SKM-1 treated with dmso at 0.1 percent for 144 hours (cell line): ENCODE results near the gene HS1BP3.

Experiments used
- DNase-seq: peaks from one replicate; lab custom pipeline; 2025; ENCODE audit not compliant: unreplicated experiment; lab: John Stamatoyannopoulos, UW

HS1BP3 gene

DNA sequence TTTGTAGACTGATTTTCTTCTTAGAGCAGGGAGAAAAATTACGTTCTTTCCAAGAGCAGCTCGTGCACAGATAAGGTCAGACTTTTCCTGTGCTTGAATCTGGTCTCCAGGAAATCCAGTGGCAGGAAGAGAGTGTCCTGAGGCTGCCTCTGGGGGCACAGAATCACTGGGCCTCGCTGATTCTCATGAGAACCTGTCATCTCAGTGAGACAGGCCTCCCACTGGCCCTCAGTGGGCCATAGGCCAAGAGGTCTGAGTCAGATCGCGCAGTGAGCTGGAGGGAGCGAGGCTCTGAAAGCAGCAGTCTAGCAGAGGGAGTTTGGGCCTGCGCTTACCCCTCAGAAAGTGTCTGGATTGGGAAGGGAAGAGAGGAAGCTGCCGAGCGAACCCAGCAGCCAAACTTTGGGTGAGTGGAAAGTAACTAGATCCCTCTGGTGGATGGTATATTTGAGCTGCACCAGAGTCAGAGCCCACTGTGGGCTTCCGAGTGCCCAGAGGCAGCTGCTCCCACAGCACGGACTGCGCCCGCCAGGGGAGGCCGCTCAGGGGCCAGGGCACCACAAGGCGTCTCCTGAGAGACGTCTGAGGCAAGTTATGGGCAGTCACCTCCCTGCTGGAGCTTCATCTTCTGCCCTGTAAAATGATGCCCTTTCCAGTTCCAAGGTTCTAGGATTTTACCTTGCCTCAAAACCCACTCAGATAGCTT is 24.2 kb upstream of the HS1BP3 start:
- no peak for DNase-seq

DNA sequence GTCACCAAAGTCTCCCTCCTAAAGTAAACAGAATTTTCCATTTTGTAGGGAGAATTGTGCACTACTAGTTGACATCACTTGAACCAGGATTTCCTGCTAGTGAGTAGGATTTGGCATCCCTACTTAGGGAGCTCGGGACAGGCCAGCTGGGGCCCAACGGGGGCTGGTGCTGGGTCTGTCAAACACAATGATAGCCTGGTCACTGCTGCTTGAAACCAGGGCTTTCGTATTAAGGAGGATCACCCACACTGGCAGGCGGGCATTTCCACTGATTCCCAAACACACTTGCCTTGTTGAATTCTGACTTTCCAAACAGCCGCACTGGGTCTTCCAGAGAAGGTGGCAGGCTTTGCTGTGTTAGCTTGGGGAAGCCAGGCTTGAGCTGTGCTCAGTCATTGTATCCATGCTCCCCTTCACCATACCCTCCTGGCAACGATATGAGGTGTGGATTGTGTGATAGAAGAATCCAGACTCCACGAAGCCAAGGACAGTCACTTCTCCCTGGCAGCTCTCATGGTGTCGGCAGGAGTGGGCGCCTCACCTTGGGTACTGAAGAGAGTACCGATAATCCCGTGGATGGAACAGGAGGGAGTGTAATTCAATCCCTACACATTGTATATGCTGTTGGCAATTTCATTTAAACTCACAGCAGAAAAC is 23.5 kb upstream of the HS1BP3 start:
- DNase-seq = no peak

GRCh38 chr2:20673686-20674308 is 22.9 kb upstream of the HS1BP3 start:
- DNase-seq = no peak

GRCh38 chr2:20672201-20672951 is 21.5 kb upstream of the HS1BP3 start:
- no peak for DNase-seq

DNA sequence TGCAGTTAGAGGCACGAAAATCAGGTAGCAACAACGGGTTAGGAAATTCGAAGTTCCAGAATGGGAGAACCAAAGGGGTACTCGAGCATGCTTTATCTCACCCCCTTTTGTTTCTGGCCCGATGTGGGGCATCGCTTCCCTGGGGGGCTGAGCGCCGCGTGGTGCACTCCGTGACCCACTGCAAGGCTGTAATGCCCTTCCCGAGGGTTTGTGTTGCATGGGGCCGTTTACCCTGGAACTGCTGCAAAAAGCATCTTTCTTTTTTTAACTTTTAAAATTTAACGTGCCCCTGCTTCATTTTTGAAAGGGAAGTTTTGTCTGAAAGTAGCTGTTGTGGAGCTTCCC is 20.8 kb upstream of the HS1BP3 start:
- no peak for DNase-seq

DNA sequence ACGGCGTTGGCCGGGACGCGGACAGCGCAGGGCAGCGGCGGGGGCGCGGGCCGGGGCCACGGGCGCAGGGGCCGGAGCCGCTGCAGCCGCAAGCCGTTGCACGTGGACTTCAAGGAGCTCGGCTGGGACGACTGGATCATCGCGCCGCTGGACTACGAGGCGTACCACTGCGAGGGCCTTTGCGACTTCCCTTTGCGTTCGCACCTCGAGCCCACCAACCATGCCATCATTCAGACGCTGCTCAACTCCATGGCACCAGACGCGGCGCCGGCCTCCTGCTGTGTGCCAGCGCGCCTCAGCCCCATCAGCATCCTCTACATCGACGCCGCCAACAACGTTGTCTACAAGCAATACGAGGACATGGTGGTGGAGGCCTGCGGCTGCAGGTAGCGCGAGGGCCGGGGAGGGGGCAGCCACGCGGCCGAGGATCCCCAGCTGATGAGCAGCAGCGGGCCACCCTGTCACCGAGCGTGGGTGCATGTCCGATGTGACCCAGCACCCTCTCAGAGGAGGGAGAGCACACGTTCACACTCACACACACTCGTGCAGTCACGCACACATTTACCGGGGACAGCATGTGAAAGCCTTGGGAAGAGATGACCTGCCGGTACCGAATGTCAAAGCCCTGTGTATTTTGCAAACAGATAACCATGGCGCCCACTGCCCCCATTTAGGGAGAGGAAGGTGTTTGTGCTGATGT is 20.3 kb upstream of the HS1BP3 start:
- no peak for DNase-seq

- DNase-seq = no peak
Observed at GRCh38 chr2:20670315-20671035, 19.6 kb upstream of the HS1BP3 start.

DNA sequence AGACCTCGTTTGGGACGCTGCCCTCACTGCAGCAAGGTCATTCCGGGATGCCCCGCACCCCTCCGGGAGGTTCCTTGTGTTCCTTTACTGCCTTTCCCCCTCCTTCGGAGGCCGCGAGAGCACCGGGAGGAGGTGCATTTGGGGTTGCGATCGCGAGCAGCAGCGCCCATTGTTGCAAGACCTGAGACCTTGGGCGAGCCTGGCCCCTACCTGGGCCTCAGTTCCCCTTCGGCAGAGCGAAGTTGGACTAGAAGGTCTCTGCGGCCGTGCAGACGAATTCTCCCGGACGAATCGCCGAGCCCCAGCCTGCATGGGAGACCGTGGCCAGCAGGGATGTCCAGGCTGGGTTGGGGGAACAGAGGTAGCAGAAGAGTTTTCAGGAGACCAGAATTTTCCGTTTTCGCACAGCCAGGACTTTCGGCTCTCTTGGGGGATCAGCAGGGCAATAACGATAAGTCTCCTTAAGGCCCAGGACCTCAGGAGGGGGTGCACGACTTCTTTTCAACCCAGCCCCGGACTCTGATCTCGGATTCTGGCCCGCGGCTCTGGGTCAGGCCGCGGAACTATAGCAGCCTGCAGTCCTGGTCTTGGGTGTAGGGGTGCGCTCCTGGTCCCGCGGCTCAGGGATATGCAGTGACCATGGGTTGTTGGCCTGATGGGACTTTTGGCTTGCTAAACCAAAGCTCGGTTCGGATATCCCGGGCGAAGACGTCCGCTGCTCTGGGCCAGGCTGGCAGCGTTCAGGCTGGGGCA is 18.8 kb upstream of the HS1BP3 start:
- no peak for DNase-seq

DNA sequence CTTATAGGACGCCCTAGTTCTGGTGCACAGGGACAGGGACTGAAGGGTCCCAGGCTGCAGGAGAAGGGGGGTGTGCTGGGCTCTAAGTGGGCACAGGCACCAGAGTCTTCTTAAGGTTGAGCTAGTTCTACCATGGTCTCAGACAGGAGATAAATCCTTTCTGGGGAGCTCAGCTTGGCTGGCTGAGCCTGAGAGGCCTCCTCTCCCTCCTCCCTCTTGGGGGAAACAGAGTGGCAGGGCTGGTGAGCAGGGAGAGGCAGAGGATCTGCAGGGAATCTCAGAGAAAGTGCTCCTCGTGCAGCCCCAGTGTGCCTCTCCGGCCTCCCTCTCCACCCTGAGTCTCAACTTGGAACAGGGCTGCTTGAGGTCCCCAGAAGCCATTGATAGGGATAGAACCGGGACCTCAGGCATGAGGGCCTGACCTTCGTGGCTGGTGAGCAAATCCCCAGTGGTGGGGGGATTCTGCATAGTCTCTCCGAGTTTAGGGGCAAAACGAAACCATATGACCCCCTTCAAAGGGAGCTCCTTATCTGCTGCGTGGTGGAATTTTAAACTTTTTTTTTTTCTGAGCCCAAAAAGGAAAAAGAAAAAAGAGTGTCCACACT is 18.1 kb upstream of the HS1BP3 start:
- DNase-seq = no peak

GRCh38 chr2:20668451-20668850 is 17.6 kb upstream of the HS1BP3 start:
- no peak for DNase-seq

DNA sequence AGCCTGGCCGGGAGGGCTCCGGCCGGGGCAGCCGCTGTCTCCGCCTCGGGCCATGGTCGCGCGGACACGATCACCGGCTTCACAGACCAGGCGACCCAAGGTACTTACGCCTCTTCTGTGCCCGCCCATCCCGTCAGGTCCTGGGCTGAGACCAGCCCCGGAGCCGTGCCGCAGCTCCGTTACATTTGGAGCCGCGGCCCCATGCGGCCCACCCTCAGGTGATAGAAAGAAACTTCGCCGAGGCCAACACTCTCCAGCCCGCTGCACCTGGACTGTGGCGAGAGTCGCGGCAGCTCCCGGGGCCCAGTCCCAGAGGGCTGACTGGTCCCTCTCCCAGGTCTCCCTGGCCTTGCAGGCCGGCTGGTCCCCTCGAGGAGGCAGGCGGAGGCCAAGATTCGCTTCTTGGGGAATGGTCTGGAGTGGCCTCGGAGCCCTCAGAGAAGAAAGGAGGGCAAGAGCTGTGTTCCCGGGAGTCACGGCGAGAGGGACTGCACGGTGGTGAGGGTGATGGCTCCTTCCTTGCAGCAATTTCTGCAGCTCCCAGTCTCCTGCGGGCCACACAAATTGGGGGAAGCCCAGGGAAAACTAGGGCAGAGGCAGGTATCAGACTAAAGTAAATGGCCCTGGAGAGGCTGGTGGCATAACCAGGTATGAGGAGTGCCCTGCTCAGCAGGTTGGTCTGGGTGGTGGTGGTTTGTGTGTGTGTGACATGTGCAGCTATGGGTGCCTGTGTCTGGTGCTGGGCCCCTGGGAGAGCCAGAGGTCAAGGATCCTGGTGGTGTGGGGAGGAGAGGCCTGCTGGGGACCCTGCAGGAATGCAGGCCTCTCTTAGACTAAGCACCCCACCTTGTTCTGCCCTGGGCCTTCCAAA is 16.9 kb upstream of the HS1BP3 start:
- DNase-seq = no peak

GRCh38 chr2:20667151-20667530 is 16.2 kb upstream of the HS1BP3 start:
- no peak for DNase-seq

GRCh38 chr2:20666304-20667150 is 15.6 kb upstream of the HS1BP3 start, which contains the start of gene GDF7:
Gene GDF7 (plus strand): TSS chr2:20667144. CDS start chr2:20667240, 96 bp downstream.
- no peak for DNase-seq

DNA sequence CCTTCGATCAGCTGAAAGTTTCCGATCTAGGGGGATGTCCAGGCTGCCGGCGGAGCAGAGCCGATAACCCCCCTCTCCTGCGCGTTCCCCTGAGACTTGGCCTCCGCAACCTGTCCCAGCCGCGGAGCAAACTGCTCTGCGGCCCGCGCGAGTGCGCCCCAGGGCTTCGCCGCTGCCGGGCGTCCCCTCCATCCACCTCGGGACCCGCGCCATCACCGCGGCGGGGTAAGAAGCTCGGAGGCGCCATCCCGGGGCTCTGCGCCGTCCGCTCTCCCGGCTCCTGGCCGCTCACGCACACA is 15.1 kb upstream of the HS1BP3 start:
- DNase-seq = no peak

DNA sequence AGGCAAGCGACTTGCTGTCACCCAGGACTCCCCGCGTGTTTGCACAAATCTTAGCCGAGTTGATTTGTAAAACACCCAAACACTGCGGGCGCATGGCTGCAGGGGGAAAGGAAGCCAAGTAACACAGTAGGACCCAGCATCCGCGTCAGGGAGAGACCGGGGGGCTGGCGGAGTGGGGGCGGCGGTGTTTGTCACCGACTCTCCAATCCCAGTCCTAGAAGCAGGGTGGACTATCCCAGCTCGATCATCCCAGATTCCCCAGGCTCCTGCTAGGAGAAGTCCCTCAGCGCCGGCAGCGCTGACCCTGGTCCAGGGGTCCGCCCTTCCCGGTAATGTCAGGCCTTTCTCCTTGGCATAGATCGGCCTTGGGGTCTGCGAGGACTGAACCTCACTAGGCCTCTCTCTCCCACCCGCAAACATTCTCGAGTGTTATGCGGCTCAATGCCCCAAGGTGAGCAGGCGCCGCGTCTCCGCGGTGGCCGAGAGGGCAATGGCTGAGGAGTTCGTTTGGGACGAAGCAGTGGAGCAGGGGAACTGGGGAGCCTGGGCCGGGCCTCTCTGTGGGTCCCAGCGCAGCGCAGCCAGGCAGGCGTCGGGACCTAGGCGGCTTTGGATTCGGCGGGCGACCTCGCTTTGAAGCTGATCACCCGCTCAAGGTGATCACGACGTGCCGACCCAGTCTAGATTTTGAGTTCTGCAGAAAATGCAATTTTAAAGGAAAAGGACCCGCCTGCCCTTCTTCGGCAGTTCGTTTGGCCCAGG is 14.5 kb upstream of the HS1BP3 start:
- no peak for DNase-seq

DNA sequence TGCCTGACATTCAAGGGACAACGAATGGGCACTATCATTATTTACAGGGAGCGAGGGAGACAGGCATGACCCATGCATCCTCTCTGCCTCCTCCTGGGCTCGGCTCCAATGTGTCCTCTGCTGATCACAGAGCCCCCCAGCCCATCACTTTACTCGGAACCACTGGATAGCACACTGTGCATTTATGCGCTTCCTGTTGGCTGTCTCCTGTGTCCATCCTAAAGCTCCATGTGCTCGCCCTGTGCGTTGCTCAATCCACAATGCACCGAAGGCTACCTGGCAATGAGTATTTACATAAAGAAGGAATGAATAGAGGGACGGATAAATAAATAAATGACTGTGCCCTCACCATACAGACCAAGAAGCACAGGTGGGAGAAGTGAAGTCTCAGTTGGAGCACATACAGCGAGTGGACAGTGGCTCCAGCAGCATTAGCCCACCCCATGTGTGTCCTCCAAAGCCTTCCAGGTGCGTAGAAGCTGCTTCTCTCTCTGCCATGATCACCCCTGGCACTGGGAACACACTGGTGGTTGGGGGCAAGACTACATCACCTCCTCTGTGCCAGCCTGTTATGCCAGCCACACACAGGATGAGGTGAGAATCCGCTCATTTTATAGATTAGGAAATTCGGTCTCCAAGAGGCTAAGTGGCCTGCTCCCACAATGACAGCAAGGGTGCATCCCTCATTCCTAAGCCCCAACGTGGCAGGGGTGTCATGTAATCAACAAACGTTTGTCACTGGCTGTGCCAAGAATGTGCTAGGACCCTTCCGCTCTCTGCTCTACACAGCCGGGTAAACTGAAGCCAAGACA is 13.7 kb upstream of the HS1BP3 start:
- no peak for DNase-seq
